ENCODE results near the gene MVP. TPM values are rescaled to one million over a fixed set of nuclear protein-coding genes. Genes with fewer than 3 reads are reported as not detected.

MVP gene
- total RNA-seq, 2 experiments from 2014 or later: 122 to 125 TPM

DNA sequence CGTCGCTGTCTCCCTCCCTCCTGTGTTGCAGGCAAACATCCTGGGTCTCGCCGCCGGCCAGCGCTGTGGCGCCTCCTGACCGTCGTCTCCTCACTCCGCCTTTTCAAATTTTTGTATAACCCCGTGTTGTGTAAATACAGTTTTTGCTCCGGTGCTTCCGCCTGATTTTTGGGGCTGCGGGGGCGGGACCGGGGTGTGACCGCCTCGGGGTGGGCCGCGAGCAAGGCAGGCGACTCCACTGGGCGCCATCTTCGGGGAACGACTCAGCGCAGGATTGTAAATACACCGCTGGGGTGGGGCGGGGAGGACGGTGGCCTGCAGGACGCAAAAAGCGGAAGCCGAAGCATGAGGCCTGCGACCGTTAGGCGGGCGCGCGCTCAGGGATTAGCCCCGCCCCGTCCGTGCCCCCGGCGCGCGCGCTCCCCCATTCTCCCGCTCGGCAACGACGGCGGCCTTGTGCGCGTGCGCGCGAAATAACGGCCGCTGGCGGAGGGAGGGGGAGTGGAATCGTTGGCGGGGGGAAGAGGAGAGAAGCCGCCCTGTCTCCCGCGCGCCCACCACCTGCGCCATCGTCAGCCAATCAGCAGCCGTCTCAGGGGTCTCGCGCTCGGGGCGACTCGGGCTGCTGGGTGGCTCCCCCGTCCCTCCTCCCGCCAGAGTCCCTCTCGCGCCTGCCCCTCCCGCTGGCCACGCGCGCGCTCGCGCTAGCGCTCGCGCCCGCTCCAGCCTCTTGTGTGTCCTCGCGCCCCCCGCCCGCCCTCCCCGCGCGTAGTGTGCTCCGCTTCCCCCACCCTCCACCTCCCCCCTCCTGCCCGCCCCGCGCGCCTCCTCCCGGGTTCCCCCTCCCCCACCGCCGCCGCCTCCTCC, 14.8 kb upstream of the MVP start:
- peak overlapping the region; percentile 93 for H3K27ac Mint-ChIP-seq
- no peaks in the 10 kb centered on the region for H3K27me3 Mint-ChIP-seq (ENCODE audit: low read depth)
- no peaks in the 10 kb centered on the region for H3K9me3 Mint-ChIP-seq (ENCODE audit: insufficient read depth)
- H3K36me3 Mint-ChIP-seq (ENCODE audit: low read depth): peaks cover 70% of the 10 kb centered on the region
- POLR2A ChIA-PET: interaction anchor here (1.1 to 5.4 kb wide), 8 partner anchors 11 to 105 kb away, joined by 3 to 89 read pairs (median 6); partner anchors contain the start of genes KIF22 and PAGR1
- H3K4me3 Mint-ChIP-seq: peak overlapping the region; percentile 89
- peaks cover 48% of the 10 kb centered on the region for H3K4me1 Mint-ChIP-seq (ENCODE audit: low read depth)
- CTCF ChIA-PET: interaction anchor here (0.8 to 3.1 kb wide), 6 partner anchors 10 to 105 kb away, joined by 3 to 36 read pairs (median 14); partner anchors contain the start of genes KIF22 and PAGR1
- peak; percentile 99 for DNase-seq
- ATAC-seq: peak; percentile 72

DNA sequence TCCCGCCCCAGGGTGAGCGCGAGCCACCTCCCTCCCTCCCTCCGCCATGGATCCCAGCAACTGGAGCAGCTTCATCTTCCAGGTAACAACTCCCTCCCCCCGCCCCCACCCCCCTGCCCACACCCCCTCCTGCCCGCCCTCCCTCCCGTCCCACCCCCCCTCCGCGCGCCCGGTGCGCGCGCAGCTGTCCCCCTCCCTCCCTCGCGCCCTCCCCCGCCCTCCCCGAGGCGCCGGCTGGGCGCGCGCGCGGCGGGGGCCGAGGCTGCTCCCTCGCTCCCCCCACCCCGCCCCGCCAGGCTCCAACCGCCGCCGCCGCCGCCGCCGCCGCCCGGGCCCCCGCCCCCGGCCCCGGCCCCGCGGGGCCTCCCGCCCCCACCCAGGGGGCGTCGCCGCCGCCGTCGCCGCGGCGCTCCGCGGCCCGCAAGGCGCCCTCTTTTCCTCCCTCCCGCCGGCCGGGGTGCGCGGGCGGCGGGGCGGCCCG, 14.1 kb upstream of the MVP start, which contains the start of gene MAZ:
MAZ (plus strand) TSS at position 431 of the 481 bp plus-strand sequence. CDS start 173 bp downstream, outside the sequence.
- CTCF ChIA-PET: interaction anchor here (0.8 to 4.4 kb wide), 6 partner anchors 11 to 200 kb away, joined by 3 to 70 read pairs (median 14); partner anchors contain the start of genes KIF22 and PAGR1

DNA sequence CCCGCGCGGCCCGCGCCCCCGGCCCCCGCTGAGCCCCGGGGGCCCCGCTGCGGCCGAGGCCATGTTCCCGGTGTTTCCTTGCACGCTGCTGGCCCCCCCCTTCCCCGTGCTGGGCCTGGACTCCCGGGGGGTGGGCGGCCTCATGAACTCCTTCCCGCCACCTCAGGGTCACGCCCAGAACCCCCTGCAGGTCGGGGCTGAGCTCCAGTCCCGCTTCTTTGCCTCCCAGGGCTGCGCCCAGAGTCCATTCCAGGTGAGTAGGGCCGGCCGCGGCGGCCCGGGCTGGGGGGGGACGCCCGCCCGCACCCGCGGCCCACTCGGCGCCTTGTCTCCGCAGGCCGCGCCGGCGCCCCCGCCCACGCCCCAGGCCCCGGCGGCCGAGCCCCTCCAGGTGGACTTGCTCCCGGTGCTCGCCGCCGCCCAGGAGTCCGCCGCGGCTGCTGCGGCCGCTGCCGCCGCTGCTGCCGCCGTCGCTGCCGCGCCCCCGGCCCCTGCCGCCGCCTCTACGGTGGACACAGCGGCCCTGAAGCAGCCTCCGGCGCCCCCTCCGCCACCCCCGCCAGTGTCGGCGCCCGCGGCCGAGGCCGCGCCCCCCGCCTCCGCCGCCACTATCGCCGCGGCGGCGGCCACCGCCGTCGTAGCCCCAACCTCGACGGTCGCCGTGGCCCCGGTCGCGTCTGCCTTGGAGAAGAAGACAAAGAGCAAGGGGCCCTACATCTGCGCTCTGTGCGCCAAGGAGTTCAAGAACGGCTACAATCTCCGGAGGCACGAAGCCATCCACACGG, 13.4 kb upstream of the MVP start:
- Mint-ChIP-seq H3K36me3 (ENCODE audit: low read depth) (peaks cover 66% of the 10 kb centered on the region), H3K27me3 (ENCODE audit: low read depth) (peaks cover 4% of the 10 kb centered on the region), H3K27ac (peak overlapping the region; percentile 98), H3K4me1 (ENCODE audit: low read depth) (peaks cover 60% of the 10 kb centered on the region), H3K4me3 (peak overlapping the region; percentile 96), H3K9me3 (ENCODE audit: insufficient read depth) (no peaks in the 10 kb centered on the region)
- peak; percentile 74 for DNase-seq
- CTCF ChIA-PET: interaction anchor here (0.8 to 4.4 kb wide), 14 partner anchors 10 to 225 kb away, joined by 3 to 70 read pairs (median 8); partner anchors contain the start of genes KIF22, MVP, PAGR1 and TLCD3B
- no peak for ATAC-seq
- POLR2A ChIA-PET: interaction anchor here (0.6 to 4.8 kb wide), 15 partner anchors 8 to 141 kb away, joined by 3 to 57 read pairs (median 8); partner anchors contain the start of genes KIF22, MVP and PAGR1

More for the DNA sequence above, 14.1 kb upstream of the MVP start, which contains the start of gene MAZ:
- H3K27ac Mint-ChIP-seq: peak within 1 kb of the TSS; percentile 98
- H3K4me3 Mint-ChIP-seq: peak within 1 kb of the TSS; percentile 96
- no peaks in the 10 kb centered on the region for H3K9me3 Mint-ChIP-seq (ENCODE audit: insufficient read depth)
- H3K27me3 Mint-ChIP-seq (ENCODE audit: low read depth): no peaks in the 10 kb centered on the region
- POLR2A ChIA-PET: interaction anchor here (0.6 to 4.8 kb wide), 7 partner anchors 10 to 140 kb away, joined by 3 to 57 read pairs (median 5); partner anchors contain the start of genes KIF22 and PAGR1
- H3K4me1 Mint-ChIP-seq (ENCODE audit: low read depth): peaks cover 55% of the 10 kb centered on the region
- H3K36me3 Mint-ChIP-seq (ENCODE audit: low read depth): peaks cover 71% of the 10 kb centered on the region
- ATAC-seq (no peak), DNase-seq (no peak)

DNA sequence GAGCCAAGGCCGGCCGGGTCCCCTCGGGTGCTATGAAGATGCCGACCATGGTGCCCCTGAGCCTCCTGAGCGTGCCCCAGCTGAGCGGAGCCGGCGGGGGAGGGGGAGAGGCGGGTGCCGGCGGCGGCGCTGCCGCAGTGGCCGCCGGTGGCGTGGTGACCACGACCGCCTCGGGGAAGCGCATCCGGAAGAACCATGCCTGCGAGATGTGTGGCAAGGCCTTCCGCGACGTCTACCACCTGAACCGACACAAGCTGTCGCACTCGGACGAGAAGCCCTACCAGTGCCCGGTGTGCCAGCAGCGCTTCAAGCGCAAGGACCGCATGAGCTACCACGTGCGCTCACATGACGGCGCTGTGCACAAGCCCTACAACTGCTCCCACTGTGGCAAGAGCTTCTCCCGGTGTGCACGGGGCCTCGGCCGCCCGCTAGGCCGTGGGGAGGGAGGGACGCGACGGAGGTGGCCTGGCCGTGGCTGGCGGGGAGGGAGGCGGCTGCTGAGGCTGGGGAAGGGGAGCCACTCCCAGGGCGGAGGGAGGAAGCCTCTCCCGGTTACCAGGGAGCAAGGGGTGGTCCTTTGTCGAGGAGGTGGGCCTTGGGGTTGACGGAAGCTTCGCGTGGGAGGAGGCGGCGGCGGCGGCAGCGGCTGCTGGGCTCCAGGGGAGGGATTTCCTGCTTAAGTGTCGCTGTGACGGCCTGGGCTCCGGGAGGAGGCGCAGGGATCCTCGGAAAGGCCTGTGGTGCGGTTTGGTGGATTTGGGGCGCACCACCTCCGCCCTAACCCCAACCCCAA, 12.6 kb upstream of the MVP start:
- DNase-seq (peak; percentile 95), ATAC-seq (peak; percentile 37)
- Mint-ChIP-seq H3K27ac (peak overlapping the region; percentile 98), H3K4me3 (peak overlapping the region; percentile 96), H3K27me3 (ENCODE audit: low read depth) (peaks cover 5% of the 10 kb centered on the region), H3K4me1 (ENCODE audit: low read depth) (peaks cover 64% of the 10 kb centered on the region), H3K9me3 (ENCODE audit: insufficient read depth) (no peaks in the 10 kb centered on the region), H3K36me3 (ENCODE audit: low read depth) (peaks cover 61% of the 10 kb centered on the region)
- POLR2A ChIA-PET: interaction anchor here (1.1 to 4.8 kb wide), 13 partner anchors 9 to 207 kb away, joined by 3 to 57 read pairs (median 9); partner anchors contain the start of genes CDIPT, KIF22, MVP and PAGR1
- CTCF ChIA-PET: interaction anchor here (0.7 to 4.4 kb wide), 20 partner anchors 9 to 224 kb away, joined by 3 to 70 read pairs (median 4); partner anchors contain the start of genes KIF22, MVP, PAGR1 and TAOK2

DNA sequence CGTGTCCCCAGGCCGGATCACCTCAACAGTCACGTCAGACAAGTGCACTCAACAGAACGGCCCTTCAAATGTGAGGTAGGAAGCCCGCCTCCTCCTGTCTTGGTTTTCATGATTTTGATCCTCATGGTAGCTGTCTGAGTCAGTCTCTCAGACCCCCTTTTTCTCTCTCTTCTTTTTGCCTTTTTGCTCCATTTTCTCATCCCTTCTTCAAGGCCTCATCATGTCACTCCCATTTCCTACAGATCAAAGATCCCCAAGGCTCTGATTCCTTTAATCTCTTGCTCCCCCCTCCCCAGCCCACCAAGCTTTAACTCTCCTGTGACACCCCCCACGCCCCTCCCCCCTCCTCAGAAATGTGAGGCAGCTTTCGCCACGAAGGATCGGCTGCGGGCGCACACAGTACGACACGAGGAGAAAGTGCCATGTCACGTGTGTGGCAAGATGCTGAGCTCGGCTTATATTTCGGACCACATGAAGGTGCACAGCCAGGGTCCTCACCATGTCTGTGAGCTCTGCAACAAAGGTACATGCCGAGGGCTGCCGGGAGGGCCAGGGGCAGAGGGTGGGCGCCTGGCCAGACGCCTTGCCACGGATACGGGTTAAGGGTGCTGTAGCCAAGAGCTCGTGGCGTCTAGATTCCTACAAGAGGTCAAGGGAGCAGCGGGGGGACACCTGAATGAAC, 11.9 kb upstream of the MVP start:
- DNase-seq (peak; percentile 60), ATAC-seq (peak; percentile 12)
- Mint-ChIP-seq H3K4me1 (ENCODE audit: low read depth) (peaks cover 62% of the 10 kb centered on the region), H3K4me3 (peak overlapping the region; percentile 96), H3K27ac (peak overlapping the region; percentile 98), H3K9me3 (ENCODE audit: insufficient read depth) (no peaks in the 10 kb centered on the region), H3K36me3 (ENCODE audit: low read depth) (peaks cover 55% of the 10 kb centered on the region), H3K27me3 (ENCODE audit: low read depth) (peaks cover 8% of the 10 kb centered on the region)
- CTCF ChIA-PET: interaction anchor here (0.8 to 4.4 kb wide), 17 partner anchors 8 to 223 kb away, joined by 3 to 70 read pairs (median 5); partner anchors contain the start of genes KIF22, MVP, PAGR1 and TAOK2
- POLR2A ChIA-PET: interaction anchor here (0.9 to 4.8 kb wide), 13 partner anchors 8 to 208 kb away, joined by 3 to 57 read pairs (median 9); partner anchors contain the start of genes CDIPT, KIF22, MVP and PAGR1

DNA sequence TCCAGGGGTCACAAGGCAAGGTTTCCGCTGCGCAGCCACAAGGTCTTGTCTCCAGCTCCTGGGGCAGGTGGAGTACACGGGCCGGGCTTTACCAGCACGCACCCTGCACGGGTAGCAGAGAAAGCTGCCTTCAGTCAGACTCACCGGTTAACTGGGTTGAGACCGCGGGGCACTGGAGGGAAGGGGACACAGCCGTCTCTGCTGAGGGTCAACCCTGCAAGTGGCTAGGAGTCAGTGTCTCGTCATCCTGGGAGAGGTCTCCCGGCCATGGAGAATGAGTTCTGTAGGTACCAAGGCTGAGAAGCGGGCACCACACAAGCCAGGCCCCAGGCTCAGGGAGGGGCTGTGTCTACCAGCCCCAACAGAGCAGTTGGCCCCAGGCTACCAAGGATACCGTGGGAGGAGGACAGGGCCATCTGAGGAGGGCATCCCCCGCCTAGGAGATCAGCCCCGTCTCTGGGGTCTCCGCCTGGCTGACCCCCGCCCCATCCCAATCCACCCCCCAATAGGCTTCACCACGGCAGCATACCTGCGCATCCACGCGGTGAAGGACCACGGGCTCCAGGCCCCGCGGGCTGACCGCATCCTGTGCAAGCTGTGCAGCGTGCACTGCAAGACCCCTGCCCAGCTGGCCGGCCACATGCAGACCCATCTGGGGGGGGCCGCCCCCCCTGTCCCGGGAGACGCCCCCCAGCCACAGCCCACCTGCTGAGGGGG, 11.1 kb upstream of the MVP start:
- POLR2A ChIA-PET: interaction anchor here (0.6 to 4.8 kb wide), 8 partner anchors 7 to 114 kb away, joined by 3 to 57 read pairs (median 12); partner anchors contain the start of genes KIF22, MVP and PAGR1
- peaks cover 58% of the 10 kb centered on the region for H3K4me1 Mint-ChIP-seq (ENCODE audit: low read depth)

DNA sequence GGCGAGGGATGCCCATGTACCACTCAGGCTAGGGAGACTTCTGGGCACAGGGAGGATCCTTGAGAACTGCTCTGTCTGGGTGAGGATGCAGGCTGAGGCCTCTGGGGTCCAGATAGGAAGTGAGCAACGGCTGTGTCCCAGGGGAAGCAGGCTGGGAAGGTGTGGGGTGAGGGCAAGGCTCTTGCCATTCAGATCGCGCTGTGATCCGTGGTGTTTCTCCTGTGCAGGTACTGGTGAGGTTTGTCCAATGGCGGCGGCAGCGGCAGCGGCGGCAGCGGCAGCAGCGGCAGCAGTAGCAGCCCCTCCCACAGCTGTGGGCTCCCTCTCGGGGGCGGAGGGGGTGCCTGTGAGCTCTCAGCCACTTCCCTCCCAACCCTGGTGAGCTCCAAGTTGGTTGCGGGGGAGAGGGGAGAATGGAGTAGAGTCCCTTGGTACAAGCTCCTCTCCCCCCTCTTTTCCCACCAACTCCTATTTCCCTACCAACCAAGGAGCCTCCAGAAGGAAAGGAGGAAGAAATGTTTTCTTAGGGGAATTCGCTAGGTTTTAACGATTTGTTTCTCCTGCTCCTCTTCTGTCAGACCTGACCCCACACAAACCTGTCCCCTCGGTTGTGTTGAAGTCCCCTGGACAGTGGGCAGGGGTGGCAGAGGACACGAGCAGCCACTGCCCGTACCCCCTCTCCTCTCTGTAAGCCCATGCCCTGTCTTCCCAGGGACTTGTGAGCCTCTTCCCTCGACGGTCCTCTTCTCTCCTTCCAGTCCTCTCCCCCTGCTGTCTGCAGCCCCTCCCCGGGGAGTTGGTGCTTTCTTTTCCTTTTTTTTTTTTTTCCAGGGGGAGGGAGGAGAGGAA, 10.2 kb upstream of the MVP start:
- H3K27ac Mint-ChIP-seq: peak overlapping the region; percentile 77
- no peak for ATAC-seq
- peaks cover 62% of the 10 kb centered on the region for H3K4me1 Mint-ChIP-seq (ENCODE audit: low read depth)
- ChIA-PET POLR2A (interaction anchor here (0.6 to 4.8 kb wide), 5 partner anchors 11 to 673 kb away, joined by 3 to 57 read pairs (median 3); partner anchors contain the start of genes KIF22 and MVP), CTCF (interaction anchor here (0.6 to 4.4 kb wide), 5 partner anchors 23 to 245 kb away, joined by 3 to 18 read pairs (median 3); no protein-coding TSS in a partner anchor)
- peaks cover 41% of the 10 kb centered on the region for H3K36me3 Mint-ChIP-seq (ENCODE audit: low read depth)
- H3K9me3 Mint-ChIP-seq (ENCODE audit: insufficient read depth): no peaks in the 10 kb centered on the region
- H3K4me3 Mint-ChIP-seq: peak overlapping the region; percentile 90
- DNase-seq: peak; percentile 73
- H3K27me3 Mint-ChIP-seq (ENCODE audit: low read depth): peaks cover 8% of the 10 kb centered on the region

More for the DNA sequence above, 11.1 kb upstream of the MVP start:
- Mint-ChIP-seq H3K36me3 (ENCODE audit: low read depth) (peaks cover 47% of the 10 kb centered on the region), H3K27ac (peak overlapping the region; percentile 98), H3K9me3 (ENCODE audit: insufficient read depth) (no peaks in the 10 kb centered on the region), H3K4me3 (peak overlapping the region; percentile 96), H3K27me3 (ENCODE audit: low read depth) (peaks cover 8% of the 10 kb centered on the region)
- CTCF ChIA-PET: interaction anchor here (0.8 to 4.4 kb wide), 9 partner anchors 8 to 222 kb away, joined by 3 to 70 read pairs (median 16); partner anchors contain the start of genes MVP, PAGR1 and TLCD3B
- ATAC-seq (no peak), DNase-seq (no peak)

DNA sequence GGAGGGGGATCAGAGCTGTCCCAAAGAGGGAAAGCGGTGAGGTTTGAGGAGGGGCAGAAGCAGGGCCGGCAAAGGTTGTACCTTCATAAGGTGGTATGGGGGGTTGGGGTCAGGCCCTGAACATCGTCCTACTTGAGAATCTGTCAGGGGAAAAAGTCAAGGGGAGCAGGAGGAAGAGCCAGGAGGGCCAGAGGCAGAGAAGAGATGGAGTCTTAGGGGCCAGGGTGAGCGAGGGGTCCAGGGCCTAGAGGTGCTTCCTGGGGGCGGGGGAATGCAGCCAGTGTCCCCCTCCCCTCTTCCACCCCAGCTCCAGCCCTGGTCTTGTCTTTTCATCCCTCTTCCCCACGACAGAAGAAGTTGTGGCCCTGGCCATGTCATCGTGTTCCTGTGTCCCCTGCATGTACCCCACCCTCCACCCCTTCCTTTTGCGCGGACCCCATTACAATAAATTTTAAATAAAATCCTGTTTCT, 9.5 kb upstream of the MVP start:
- DNase-seq (no peak), ATAC-seq (no peak)
- Mint-ChIP-seq H3K27ac (peak overlapping the region; percentile 77), H3K36me3 (ENCODE audit: low read depth) (peaks cover 38% of the 10 kb centered on the region), H3K4me1 (ENCODE audit: low read depth) (peaks cover 64% of the 10 kb centered on the region), H3K4me3 (peak overlapping the region; percentile 90), H3K9me3 (ENCODE audit: insufficient read depth) (no peaks in the 10 kb centered on the region), H3K27me3 (ENCODE audit: low read depth) (peaks cover 8% of the 10 kb centered on the region)
- ChIA-PET POLR2A (interaction anchor here (1.2 to 2.0 kb wide), 2 partner anchors 16 to 20 kb away, joined by 4 to 5 read pairs; partner anchors contain the start of gene KIF22), CTCF (interaction anchor here (1.0 to 3.9 kb wide), 2 partner anchors 22 to 110 kb away, joined by 3 to 12 read pairs; no protein-coding TSS in a partner anchor)

Measured in activated CD8-positive, alpha-beta T cell treated with anti-CD3 and anti-CD28 coated beads, Interleukin-2, amount 10 ng/mL, durations not matched to agents 7 days and 5 days (primary cell).